GM19043 (cell line): ENCODE data around the gene C3orf70.

Experiments used
- ATAC-seq: cut with Tn5 transposase; IDR thresholded peaks from one replicate; pipeline ENCODE4 v1.9.1; 2021; ENCODE audit warnings: low read depth; ENCODE audit not compliant: unreplicated experiment

Gene C3orf70

DNA sequence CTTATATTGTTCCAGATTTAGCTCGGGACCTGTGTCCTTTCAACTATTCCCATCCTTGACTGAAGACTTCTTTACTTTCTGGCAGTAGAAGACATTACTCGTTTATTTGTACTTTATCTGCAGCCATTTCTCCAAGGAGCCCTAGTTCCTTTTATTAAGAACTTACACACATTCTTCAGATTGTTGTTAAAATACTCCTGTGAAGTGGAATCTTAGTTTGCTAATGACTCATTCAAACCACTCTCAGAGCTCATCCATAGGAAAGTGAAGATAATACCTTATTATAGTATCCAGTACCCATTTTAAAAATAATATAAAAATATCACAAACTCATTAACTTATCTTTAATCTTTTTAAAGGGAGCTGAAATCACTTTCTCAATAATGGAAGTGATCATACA, 63.5 kb downstream of the C3orf70 start:
- no peak for ATAC-seq

DNA sequence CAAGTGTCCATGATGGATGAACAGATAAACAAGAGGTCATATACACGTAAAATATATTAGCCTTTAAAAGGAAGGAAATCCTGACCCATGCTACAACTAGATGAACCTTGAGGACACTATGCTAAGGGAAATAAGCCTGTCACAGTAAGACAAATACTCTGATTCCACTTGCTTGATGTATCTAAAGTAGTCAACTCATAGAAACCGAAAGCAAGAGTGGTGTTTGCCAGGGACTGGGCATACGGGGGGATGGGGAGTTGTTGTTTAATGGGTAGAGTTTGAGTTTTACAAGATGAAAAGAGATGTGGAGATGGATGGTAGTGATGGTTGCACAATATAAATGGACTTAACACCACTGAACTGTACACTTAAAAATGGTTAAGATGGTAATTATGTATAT, 65.4 kb downstream of the C3orf70 start:
- no peak for ATAC-seq

DNA sequence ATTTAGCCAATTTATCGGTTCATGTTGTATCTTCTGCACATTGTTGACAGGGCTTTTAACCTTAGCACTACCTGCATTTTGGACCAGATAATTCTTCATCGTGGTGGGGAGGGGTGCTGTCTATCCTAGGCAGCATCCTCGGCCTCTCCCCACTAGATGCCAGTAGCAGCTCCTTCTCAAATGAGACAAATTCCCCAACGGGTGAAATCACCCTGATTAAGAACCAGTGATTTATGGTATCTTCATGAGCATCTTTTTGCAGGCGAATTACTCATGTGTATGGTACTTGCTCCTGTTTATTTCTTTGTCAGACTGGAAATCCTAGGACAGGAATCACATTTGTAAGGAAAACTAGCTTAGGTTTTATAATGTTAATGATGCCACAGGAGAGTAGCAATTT, 68.0 kb downstream of the C3orf70 start:
- no peak for ATAC-seq

DNA sequence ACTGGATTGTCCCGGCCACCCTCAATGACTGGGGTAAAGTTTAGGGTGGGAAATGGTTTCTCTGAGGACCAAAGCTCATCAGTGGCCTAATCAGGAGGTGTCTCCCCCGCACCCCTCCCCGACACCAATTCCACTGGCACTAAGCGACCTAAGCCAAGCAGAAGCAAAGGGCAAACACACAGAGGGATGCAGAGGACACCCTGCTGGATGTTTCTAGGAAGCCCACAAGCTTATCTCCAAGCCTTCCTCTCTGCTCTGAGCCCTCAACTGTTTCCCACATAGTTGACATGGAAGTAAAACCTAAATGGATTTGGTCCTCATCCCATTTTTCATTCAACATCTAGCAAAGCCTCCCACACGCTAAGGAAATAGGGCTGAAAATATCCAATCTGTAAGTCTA, 68.5 kb downstream of the C3orf70 start:
- no peak for ATAC-seq

DNA sequence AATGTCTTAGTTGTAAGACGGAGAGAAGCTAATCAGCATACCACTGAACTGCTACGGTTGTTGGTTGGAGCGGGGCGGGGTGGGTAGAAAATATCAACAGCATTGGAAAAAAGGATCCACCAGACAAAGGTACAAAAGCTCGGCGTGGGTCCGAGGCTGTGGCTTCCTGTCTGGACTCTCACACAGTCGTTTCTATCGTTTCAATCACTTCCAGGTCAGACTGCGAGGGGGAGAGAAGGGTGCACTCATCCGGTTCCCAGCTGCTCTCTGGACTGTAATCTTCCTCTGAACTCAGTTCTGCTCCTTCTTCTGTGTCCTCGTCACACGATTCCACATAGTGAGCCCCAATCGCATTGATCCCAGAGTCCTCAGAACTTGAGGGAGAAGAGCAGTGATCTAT, 70.0 kb downstream of the C3orf70 start:
- no peak for ATAC-seq

DNA sequence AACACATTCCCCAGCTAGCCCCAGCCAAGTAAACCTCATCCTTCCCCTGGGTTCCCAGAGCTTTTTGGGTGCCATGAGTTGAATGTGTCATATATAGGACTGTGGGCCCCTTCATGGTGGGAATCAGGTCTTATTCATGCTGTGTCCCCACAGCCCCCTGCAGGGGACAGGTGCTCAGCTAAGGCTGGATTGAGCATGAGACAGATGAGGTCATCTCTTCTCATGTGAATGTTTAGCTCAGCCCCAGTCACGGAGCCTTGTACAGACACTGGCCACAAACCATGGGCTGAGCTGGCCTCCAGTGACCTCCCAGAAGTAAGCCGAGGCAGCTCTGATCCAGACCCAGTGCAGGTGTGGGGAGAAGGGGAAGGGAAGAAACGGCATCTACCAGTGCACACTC, 70.7 kb downstream of the C3orf70 start:
- no peak for ATAC-seq

DNA sequence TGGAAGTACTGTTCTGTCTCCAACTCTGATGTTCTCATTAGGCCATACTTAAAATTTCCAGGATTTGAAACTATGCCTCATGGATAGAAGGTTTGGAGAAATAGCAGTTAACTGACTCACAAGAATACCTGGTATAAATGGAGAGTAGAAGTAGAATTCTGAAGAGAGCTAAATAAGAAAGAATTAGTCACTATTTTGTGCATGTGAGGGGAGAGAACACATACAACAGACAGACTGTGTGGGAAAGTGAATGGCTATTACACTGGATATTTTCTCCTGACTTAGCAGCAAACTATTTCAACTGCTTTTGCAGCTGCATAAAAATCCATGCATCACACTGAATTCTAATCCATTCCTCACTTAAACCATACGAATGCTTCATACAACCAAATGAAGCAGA, 71.3 kb downstream of the C3orf70 start:
- ATAC-seq = no peak

DNA sequence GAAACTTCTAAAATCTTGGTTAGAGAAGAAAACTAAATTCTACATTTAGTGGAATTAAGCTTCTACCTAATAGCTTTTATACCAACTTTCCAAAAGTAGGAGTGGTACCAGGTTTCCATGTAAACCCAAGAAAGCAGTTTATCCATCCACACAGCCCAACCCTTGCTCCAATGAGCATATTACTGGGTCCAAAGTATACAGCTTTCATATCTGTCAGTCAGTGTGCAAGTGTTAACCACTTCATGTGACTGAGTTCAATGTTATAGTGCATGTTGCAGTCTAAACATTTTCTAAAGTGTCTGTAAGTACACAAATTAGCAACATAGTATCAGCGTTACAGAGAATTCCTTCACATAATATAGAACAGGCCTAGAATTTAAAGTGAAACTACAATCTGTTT, 73.2 kb downstream of the C3orf70 start:
- ATAC-seq = no peak

DNA sequence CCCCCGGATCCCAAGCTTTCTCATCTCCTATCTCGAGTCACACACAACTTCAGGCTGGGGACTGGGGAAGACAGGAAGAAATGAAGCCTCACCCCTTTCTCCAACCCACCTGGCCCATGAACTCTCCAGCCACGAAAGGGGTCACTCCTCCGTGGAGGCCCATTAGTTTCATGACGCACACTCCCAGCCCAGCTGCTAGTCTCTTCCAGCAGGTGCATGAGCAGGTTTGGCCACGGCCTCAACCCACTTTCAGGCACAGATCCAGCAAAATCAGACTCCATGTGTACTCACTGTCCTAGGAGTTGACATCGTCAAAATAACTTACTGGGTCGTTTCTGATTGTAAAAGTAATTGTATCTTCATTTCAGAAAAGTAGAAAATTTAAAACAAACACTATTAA, 76.6 kb downstream of the C3orf70 start:
- no peak for ATAC-seq

DNA sequence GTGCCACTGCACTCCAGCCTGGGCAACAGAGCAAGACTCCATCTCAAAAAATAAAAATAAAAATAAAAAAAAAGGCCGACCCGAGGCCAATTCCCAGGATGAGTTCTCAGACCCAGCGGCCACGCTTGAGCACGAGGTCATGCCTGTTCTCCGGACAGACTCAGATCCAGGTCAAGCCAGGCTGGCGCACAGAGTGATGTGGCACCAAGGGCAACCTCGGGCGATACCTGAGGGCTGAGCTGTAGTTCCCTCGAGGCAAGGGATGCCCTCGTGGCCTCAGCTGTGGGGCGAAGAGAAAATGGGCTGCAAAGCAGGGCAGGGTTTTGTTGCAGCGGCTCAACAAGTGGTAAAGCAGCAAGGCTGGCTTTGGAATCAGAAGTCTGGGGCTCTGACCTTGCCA, 77.3 kb downstream of the C3orf70 start:
- ATAC-seq = no peak

DNA sequence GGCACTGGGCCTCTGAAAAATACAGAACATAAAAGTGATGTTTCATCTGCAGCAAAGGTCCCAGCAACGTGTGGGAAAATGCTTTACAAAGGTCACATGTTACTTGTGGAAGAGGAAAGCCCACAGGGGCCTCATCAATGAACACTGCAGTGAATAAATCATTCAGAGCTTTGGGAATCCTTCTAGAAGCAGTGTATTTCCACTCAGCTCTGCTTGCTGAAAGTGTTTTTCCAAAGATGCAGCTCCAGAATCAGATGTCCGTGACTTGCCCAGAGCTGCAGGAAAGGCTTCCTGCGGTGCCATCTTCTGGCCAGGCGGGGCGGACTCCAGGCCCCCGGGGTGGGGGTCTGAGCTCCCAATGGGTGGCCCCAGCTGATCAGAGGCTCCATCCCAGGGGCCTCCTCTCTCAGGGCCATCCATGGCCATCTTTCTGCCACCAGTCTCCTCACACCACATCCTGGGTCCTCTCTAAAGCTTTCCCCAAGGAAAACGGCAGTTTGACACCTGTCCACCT, 81.5 kb downstream of the C3orf70 start:
- no peak for ATAC-seq

DNA sequence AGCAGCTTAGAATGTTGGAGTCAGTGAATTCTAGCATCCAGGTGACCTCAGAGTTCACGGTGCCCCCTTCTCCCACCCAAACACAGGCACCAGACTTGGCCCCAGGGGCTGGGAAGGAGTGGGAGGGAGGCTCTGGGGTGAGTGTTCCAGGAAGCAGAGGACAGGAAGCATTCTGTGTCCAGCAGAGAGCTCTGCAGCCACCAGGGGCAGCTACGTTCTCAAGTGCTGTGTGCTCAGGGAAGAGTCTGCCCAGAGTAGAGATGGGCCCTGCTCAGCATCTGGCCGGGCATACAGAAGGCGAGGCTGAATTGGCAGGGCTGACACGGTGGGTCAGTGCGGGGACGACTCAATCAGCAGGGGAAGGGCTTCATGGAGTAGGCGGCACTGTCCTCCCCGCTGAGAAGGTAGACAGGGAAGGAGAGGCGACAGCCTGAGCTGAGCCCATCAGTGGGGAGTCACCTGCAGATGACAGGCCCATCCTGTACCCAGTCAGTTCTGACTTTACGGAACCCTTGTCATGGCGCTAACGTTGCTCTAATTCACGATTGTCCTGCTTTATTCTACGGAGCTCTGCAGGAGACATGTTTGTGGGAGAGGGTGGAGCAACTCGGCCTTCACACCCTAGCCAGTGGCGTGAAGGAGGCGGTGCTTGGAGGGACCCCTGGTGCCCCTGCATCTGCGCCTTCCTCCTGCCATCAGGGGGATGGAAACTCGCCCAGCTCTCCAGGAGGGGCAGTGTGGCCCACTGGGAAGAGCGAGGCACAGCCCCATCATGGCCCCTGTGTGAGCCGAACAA, 82.2 kb downstream of the C3orf70 start:
- ATAC-seq = no peak

DNA sequence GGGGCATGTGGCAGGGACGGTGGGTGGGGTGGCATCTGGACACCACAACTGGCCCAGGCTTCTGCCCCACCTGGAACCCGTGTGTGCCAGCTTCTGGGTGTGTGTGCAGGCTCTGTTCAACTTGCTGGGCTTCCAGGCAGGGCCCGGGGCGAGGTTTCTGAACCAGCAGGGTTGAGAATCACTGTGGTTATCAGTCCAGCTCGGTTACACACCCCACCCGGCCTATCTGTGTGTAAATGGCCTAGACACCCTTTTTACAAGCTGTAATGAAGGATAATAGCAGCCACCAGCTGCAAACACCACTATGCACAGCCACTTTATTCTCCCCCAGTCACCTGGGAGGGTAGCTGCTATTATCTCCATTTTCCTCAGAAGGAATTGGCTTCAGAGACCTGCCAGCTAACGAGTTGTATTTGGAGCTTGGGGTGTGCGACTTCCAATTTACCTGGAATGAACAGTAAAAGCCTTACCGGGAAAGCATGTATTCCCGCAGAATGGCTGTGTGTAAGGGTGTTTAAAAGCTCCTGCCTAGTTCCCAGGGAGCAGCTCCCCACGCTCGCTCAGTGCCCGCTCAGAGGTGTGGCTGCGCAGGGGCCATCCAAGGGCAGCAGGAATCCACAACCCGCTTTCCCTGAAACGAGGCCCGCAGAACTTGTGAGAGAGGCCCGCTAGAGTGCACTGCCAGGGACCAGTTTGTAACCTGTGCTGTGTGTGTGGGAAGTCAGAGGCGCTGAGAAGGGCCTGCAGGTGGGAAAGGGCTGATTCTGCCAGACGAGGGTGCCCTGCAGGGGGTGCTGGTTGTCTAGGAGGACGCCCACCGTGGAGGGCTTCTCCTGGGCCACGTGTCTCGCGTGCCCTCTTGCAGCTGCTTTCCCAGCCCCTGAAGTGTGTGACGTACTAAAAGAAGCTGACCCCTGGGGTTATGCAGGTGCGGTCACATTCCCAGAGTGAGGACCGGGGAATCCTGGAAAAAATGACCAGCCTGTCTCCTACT, 83.5 kb downstream of the C3orf70 start:
- ATAC-seq = no peak

DNA sequence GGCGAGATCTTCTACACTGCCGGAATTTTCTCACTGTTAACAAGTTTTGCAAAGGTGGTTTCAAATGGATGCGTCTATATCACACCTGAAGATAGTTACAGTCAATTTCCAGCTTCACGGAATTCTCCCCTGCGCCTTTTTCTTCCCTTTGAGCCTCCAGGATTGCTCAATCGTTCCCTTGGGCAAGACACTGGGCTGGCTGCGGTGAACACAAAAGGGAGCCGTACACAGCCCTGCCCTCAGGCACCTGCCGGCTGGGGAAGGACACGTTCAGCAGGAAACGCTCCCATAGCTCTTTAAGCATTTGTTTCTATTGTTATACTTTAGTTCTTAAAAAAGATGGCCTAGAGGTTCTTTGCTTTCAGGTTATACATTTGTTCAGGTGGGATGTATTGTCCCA, 85.7 kb downstream of the C3orf70 start:
- no peak for ATAC-seq

DNA sequence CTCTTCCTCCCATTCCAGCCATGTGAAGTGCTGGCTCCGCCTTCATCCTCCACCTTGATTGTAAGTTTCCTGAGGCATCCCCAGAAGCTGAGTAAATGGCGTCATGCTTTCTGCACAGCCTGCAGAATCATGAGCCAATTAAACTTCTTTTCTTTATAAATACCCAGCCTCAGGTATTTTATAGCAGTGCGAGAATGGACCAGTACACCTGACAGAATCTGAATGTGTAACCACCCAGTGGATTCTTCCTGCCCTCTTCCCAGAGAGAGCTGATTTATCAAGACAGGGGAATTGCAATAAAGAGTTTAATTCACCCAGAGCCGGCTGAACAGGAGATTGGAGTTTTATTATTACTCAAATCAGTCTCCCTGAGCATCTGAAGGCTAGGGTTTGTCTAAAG, 86.6 kb downstream of the C3orf70 start:
- ATAC-seq = no peak

DNA sequence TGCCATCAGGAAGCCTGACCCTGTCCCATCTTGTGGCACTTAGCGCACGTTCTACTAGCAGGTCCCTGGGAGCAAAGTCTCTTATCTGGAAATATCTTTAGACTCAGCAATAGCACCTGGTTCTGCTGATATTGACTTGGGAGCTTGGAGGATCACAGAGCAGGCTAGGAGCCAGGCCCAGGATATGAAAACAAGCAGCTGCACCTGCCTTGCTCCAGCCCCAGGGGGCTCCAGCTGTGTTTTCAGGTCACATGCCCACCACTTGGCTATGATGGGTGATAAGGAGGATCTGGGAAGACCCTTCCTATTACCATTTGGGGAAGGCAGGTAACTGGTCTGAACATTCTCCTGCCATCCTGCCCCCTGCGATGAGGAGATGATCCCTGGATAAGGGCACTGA, 87.8 kb downstream of the C3orf70 start:
- no peak for ATAC-seq

DNA sequence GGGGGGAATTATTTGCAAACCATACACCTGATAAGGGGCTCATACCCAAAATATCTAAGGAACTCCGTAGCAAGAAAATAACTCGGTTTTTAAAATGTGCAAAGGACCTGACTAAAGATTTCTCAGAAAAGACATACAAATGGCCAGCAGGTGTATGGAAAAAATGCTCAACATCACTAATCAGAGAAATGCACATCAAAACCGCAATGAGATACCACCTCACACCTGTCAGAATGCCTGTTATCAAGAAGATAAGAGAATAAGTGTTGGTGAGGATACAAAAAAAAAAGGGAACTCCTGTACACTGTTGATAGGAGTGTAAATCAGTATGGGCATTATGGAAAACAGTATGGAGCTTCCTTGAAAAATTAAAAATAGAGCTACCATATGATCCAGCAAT, 89.4 kb downstream of the C3orf70 start:
- no peak for ATAC-seq

DNA sequence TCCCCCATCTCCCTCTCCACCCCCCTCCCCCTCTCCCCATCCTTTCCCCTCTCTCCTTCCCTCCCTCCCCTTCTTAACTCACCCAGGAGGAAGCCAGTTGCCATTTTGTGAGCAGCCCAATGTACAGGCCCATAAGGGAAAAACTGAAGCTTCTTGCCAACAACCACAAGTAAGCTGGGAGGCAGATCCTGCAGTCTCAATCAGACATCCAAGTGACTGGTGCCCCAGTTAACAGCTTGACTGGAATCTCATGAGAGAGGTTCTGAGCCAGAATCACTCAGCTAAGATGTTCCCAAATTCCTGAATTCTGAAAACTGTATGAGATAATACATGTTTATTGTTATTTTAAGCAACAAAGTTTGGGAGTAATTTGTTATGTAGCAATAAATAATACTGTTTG, 90.7 kb downstream of the C3orf70 start:
- ATAC-seq = no peak

DNA sequence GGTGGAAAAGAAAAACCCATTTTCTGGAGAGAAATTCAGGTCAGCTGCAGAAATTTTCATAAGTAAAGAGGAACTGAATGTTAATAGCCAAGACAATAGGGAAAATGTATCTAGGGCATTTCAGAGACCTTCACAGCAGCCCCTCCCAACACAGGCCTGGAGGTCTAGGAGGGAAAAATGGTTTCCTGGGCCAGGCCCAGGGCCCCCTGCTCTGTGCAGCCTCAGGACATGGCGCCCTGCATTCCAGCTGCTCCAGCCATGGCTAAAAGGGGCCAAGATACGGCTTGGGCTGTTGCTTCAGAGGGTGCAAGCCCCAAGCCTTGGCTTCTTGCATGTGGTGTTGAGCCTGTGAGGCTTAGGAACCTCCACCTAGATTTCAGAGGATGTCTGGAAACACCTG, 92.2 kb downstream of the C3orf70 start:
- ATAC-seq = no peak

DNA sequence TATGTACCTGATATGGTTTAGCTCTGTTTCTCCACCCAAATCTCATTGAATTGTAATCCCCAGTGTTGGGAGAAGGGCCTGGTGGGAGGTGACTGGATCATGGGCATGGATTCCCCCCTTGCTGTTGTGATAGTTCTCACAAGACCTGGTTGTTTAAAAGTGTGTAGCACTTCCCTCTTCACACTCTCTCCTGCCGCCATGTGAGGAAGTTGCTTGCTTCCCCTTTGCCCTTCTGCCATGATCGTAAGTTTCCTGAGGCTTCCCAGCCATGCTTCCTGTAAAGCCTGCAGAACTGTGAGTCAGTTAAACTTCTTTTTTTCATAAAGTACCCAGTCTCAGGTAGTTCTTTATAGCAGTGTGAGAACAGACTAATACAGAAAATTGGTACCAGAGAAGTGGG, 93.1 kb downstream of the C3orf70 start:
- no peak for ATAC-seq

DNA sequence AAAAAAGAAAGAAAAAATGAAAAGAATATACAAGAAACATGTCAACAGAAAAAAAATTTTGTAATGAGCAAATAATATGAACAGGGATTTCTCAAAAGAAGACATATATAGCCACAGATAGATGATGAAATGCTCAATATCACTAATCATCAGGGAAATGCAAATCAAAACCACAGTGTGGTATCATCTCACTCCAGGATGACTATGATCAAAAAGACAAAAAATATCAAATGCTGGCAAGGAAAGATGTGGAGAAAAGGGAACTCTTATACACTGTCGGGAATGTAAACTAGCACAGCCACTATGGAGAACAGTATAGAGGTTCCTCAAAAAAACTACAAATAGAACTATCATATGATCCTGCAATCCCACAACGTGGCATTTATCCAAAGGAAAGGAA, 94.1 kb downstream of the C3orf70 start:
- no peak for ATAC-seq

DNA sequence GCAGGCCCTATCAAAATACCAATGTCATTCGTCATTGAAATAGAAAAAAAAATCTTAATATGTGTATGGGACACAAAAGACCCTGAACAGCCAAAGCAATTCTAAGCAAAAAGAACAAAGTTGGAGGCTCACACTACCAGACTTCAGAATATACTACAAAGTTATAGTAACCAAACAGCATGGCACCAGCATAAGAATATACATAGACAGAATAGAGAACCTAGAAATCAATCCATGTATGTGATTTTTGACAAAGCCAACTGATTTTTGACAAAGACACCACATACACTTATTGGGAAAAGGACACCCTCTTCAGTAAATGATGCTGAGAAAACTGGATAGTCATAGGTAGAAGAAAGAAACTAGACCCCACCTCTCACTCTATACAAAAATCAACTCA, 95.0 kb downstream of the C3orf70 start:
- ATAC-seq = no peak
